GM06990 (cell line): Measurements from ENCODE around the gene PES1.
"Not testable (repeated sequence)": the region's sequence is repeated elsewhere in the genome, so short reads cannot be mapped to it uniquely, and the experiment has no call there.

Experiments used
- DNase-seq: peaks from one replicate; pipeline ENCODE4 v3.0.0-alpha.2; 2011; ENCODE audit not compliant: insufficient read length; ENCODE audit errors: extremely low read depth
- H3K27me3 ChIP-seq: replicated peaks from 2 replicates; pipeline ENCODE4 v1.6.0; 2011; ENCODE audit warnings: low read length; ENCODE audit not compliant: control insufficient read depth, insufficient read depth
- H3K36me3 ChIP-seq: 2 replicates; pipeline ENCODE4 v1.5.1; 2011; ENCODE audit warnings: low read length; ENCODE audit not compliant: control insufficient read depth, insufficient read depth
- H3K4me3 ChIP-seq: replicated peaks from 2 replicates; pipeline ENCODE4 v1.5.1; 2011; ENCODE audit warnings: low read depth, mild to moderate bottlenecking, control low read depth, low read length
- CTCF ChIP-seq: IDR thresholded peaks from 2 replicates; pipeline ENCODE4 v1.5.1; 2011; ENCODE audit warnings: low read length, control low read depth, mild to moderate bottlenecking, inconsistent platforms; ENCODE audit not compliant: insufficient read depth, poor library complexity, severe bottlenecking

Gene PES1

GRCh38 chr22:30553971-30554370 is 37.7 kb downstream of the PES1 start:
- no peaks in the 10 kb centered on the region for H3K36me3 ChIP-seq
- peaks cover 2% of the 10 kb centered on the region for H3K27me3 ChIP-seq
- no peak for TF ChIP-seq CTCF
- DNase-seq = no peak
- no peak overlapping the region for H3K4me3 ChIP-seq

GRCh38 chr22:30552719-30553118 is 39.0 kb downstream of the PES1 start:
- Histone ChIP-seq H3K4me3 (no peak overlapping the region), H3K27me3 (peaks cover 2% of the 10 kb centered on the region), H3K36me3 (no peaks in the 10 kb centered on the region)
- TF ChIP-seq CTCF = no peak
- no peak for DNase-seq

- H3K27me3 ChIP-seq, H3K36me3 ChIP-seq, H3K4me3 ChIP-seq, DNase-seq: not testable (repeated sequence)
Observed at GRCh38 chr22:30551813-30552212, 39.9 kb downstream of the PES1 start.

GRCh38 chr22:30547188-30547587 is 44.5 kb downstream of the PES1 start:
- no peak for DNase-seq
- no peak overlapping the region for H3K4me3 ChIP-seq
- peaks cover 2% of the 10 kb centered on the region for H3K27me3 ChIP-seq
- no peaks in the 10 kb centered on the region for H3K36me3 ChIP-seq
- TF ChIP-seq CTCF = no peak

- no peaks in the 10 kb centered on the region for H3K36me3 ChIP-seq
- no peak for DNase-seq
- H3K27me3 ChIP-seq = peaks cover 2% of the 10 kb centered on the region
- no peak within 1 kb of the TSS for H3K4me3 ChIP-seq
- no peak for TF ChIP-seq CTCF
Observed at GRCh38 chr22:30546616-30547015, 45.1 kb downstream of the PES1 start, which contains the start of gene SEC14L6. Gene SEC14L6, minus strand, starts transcription at chr22:30546741. Its CDS starts 59 bp downstream, at chr22:30546682.

- no peak for TF ChIP-seq CTCF
- Histone ChIP-seq H3K36me3 (no peaks in the 10 kb centered on the region), H3K4me3 (no peak overlapping the region), H3K27me3 (no peaks in the 10 kb centered on the region; the same call in 1 of the 2 replicates)
- no peak for DNase-seq
Observed at GRCh38 chr22:30542811-30543188, 48.9 kb downstream of the PES1 start.
